Keratinocyte (primary cell): Measurements from ENCODE around the gene XYLT2. TPM values are rescaled to one million over a fixed set of nuclear protein-coding genes. Genes with fewer than 3 reads are reported as not detected.

Source experiments
- DNase-seq: peaks from one replicate; pipeline ENCODE4 v3.0.0-alpha.2; 2011; ENCODE audit warnings: low read depth, missing footprints, low spot score
- FAIRE-seq: peaks from 2 replicates; lab custom pipeline; 2011; peaks lifted over from hg19 to GRCh38; lab: Jason Lieb, UNC
- H2AFZ ChIP-seq: 2 replicates; pipeline ENCODE4 v1.6.0; 2012; ENCODE audit warnings: low read length, control low read depth, inconsistent platforms; ENCODE audit not compliant: control insufficient read depth
- H3K27ac ChIP-seq: 2 replicates; pipeline ENCODE4 v1.5.1; 2011; ENCODE audit warnings: low read length; ENCODE audit not compliant: control insufficient read depth, insufficient read depth
- H3K27me3 ChIP-seq: 3 replicates; pipeline ENCODE4 v1.6.0; 2011; ENCODE audit warnings: low read length; ENCODE audit not compliant: control insufficient read depth, insufficient read depth; ENCODE audit errors: extremely low read depth
- H3K36me3 ChIP-seq, 2 experiments: 2 replicates in 1 of 2; 3 replicates in 1 of 2; pipeline ENCODE4 v1.5.1; 2011; ENCODE audit warnings: low read length in 2 of 2, mild to moderate bottlenecking in 1 of 2; ENCODE audit not compliant: control insufficient read depth in 2 of 2, insufficient read depth in 2 of 2; ENCODE audit errors: extremely low read depth in 1 of 2
- H3K4me1 ChIP-seq: 3 replicates; pipeline ENCODE4 v1.5.1; 2011; ENCODE audit warnings: low read length; ENCODE audit not compliant: control insufficient read depth, insufficient read depth; ENCODE audit errors: extremely low read depth
- H3K4me2 ChIP-seq: 3 replicates; pipeline ENCODE4 v1.6.0; 2011; ENCODE audit warnings: low read depth, low read length; ENCODE audit not compliant: control insufficient read depth, insufficient read depth; ENCODE audit errors: extremely low read depth
- H3K4me3 ChIP-seq, 3 experiments: fragments of 200-600 bp in 1 of 3; sonication (generic) in 1 of 3; 2 replicates in 2 of 3; 3 replicates in 1 of 3; pipeline ENCODE4 v1.5.1; 2011 to 2016; ENCODE audit warnings: low read length in 3 of 3, mild to moderate bottlenecking in 3 of 3, control low read depth in 2 of 3, inconsistent platforms in 1 of 3, low read depth in 1 of 3, mixed read lengths in 1 of 3, mixed run types in 1 of 3, moderate library complexity in 1 of 3; ENCODE audit not compliant: control insufficient read depth in 2 of 3, insufficient read depth in 2 of 3; ENCODE audit errors: extremely low read depth in 1 of 3
- H3K79me2 ChIP-seq: 2 replicates; pipeline ENCODE4 v1.6.0; 2012; ENCODE audit warnings: low read length; ENCODE audit not compliant: control insufficient read depth, insufficient read depth
- H3K9ac ChIP-seq: 3 replicates; pipeline ENCODE4 v1.6.0; 2011; ENCODE audit warnings: low read length; ENCODE audit not compliant: control insufficient read depth, insufficient read depth; ENCODE audit errors: extremely low read depth
- H3K9me1 ChIP-seq: 3 replicates; pipeline ENCODE4 v1.6.0; 2011; ENCODE audit warnings: low read length; ENCODE audit not compliant: control insufficient read depth, insufficient read depth; ENCODE audit errors: extremely low read depth
- H3K9me3 ChIP-seq: 2 replicates; pipeline ENCODE4 v1.5.1; 2012; ENCODE audit warnings: low read depth, low read length; ENCODE audit not compliant: control insufficient read depth
- H4K20me1 ChIP-seq: 3 replicates; pipeline ENCODE4 v1.6.0; 2011; ENCODE audit warnings: low read length; ENCODE audit not compliant: control insufficient read depth, insufficient read depth; ENCODE audit errors: extremely low read depth
- EZH2 ChIP-seq: IDR thresholded peaks from one replicate; pipeline ENCODE4 v1.6.1; 2012; ENCODE audit warnings: inconsistent platforms, mild to moderate bottlenecking, low read length, moderate library complexity
- dilution Hi-C: fragments of 300-500 bp; cut with MboI; formaldehyde crosslinking; loops from one replicate; pipeline ENCODE4 v1.7.0; 2020; ENCODE audit warnings: low sequenced_read_pairs; ENCODE audit not compliant: extremely low pct_ligation_motif_present
- polyA plus RNA-seq, 5 experiments: library from polyadenylated mRNA; depleted of rRNA in 3 of 5; stranded (reverse) in 3 of 5; stranded (forward) in 1 of 5; unstranded in 1 of 5; fragments of >200 nt; gene quantifications; 1 replicate in 1 of 5; 2 replicates in 3 of 5; 3 replicates in 1 of 5; pipeline versions ENCODE4 v1.2.1 to v1.2.3, GENCODE V29; 2011 to 2012; ENCODE audit warnings: missing spikeins in 2 of 5, low read depth in 1 of 5, low replicate concordance in 1 of 5
- TF ChIP-seq, protein P1 (sequence below), 3 experiments: IDR thresholded peaks in 1 of 3; conservative IDR thresholded peaks in 1 of 3; optimal IDR thresholded peaks in 1 of 3; 2 replicates in 2 of 3; 3 replicates in 1 of 3; pipeline versions ENCODE3 to v1.5.1; 2011; ENCODE audit warnings: low read length in 3 of 3, mild to moderate bottlenecking in 3 of 3, moderate library complexity in 2 of 3, control low read depth in 1 of 3, inconsistent platforms in 1 of 3; ENCODE audit not compliant: insufficient read depth in 2 of 3; ENCODE audit errors: extremely low read depth in 1 of 3

The XYLT2 gene
- polyA plus RNA-seq, 1 donor (not counting 4 experiments of a cell fraction or from before 2014, with no cell fraction given), result 15.3 TPM

GRCh38 chr17:50363217-50364060 is 17.5 kb downstream of the XYLT2 start:
- Histone ChIP-seq H3K4me2 (no peak overlapping the region), H3K9me1 (no peaks in the 10 kb centered on the region), H3K27ac (no peak overlapping the region), H2AFZ (no peak overlapping the region), H3K79me2 (peaks cover 2% of the 10 kb centered on the region), H3K9ac (no peak overlapping the region), H3K4me1 (peaks cover 5% of the 10 kb centered on the region), H4K20me1 (no peaks in the 10 kb centered on the region), H3K9me3 (no peaks in the 10 kb centered on the region), H3K4me3 (no peak overlapping the region), H3K27me3 (no peaks in the 10 kb centered on the region), H3K36me3 (peaks cover 34 to 38% of the 10 kb centered on the region in 2 experiments)
- FAIRE-seq, result no peak
- dilution Hi-C loops, result no loop called here
- TF ChIP-seq, protein P1, sequence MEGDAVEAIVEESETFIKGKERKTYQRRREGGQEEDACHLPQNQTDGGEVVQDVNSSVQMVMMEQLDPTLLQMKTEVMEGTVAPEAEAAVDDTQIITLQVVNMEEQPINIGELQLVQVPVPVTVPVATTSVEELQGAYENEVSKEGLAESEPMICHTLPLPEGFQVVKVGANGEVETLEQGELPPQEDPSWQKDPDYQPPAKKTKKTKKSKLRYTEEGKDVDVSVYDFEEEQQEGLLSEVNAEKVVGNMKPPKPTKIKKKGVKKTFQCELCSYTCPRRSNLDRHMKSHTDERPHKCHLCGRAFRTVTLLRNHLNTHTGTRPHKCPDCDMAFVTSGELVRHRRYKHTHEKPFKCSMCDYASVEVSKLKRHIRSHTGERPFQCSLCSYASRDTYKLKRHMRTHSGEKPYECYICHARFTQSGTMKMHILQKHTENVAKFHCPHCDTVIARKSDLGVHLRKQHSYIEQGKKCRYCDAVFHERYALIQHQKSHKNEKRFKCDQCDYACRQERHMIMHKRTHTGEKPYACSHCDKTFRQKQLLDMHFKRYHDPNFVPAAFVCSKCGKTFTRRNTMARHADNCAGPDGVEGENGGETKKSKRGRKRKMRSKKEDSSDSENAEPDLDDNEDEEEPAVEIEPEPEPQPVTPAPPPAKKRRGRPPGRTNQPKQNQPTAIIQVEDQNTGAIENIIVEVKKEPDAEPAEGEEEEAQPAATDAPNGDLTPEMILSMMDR (optimal IDR thresholded peaks at IDR 0.05 in 1 of 3, IDR thresholded peaks at IDR 0.05 in 1 of 3, conservative IDR thresholded peaks at IDR 0.05 in 1 of 3; ENCODE audit: extremely low read depth in 1 of 3, insufficient read depth in 2 of 3, low read length in 3 of 3), result no peak
- no peak for TF ChIP-seq EZH2
- no peak for DNase-seq

DNA sequence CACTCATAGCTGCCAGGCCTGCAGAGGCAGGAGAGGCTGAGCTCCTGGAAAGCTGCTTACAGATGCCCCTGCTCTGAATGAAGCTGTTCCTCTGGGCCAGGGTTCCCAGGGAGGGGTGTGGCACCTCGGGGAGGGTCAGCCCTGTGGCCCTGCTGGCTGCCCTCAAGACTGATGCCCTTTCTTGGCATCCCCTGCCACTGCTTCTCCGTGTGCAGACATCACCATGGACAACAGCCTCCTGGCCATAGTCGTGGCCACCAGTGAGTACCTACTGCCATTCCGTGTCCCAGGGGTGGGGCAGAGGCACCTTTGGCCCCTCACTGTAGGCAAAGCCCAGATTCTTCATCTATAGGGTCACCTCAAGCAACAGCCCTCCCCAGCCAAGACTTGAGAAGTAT is 18.1 kb downstream of the XYLT2 start:
- no peaks in the 10 kb centered on the region for H3K9me3 ChIP-seq
- H3K9ac ChIP-seq, result no peak overlapping the region
- H3K4me3 ChIP-seq, result no peak overlapping the region
- FAIRE-seq (no peak), DNase-seq (no peak)
- TF ChIP-seq, protein P1 (optimal IDR thresholded peaks at IDR 0.05 in 1 of 3, IDR thresholded peaks at IDR 0.05 in 1 of 3, conservative IDR thresholded peaks at IDR 0.05 in 1 of 3; ENCODE audit: extremely low read depth in 1 of 3, insufficient read depth in 2 of 3, low read length in 3 of 3), result no peak
- TF ChIP-seq EZH2, result no peak
- dilution Hi-C loops, result no loop called here
- peaks cover 5% of the 10 kb centered on the region for H3K4me1 ChIP-seq
- no peaks in the 10 kb centered on the region for H3K9me1 ChIP-seq
- no peak overlapping the region for H2AFZ ChIP-seq
- no peaks in the 10 kb centered on the region for H4K20me1 ChIP-seq
- H3K36me3 ChIP-seq, result peaks cover 32 to 34% of the 10 kb centered on the region in 2 experiments
- no peak overlapping the region for H3K4me2 ChIP-seq
- no peaks in the 10 kb centered on the region for H3K27me3 ChIP-seq
- no peak overlapping the region for H3K27ac ChIP-seq
- H3K79me2 ChIP-seq, result peaks cover 2% of the 10 kb centered on the region
